Duodenal mucosa (tissue), 2 donors: ENCODE data around the gene ZMYM1.
"Not testable (repeated sequence)": the region's sequence is repeated elsewhere in the genome, so short reads cannot be mapped to it uniquely, and the experiment has no call there.

ENCODE experiments used
- H3K27ac ChIP-seq: one replicate; pipeline ENCODE4 v1.7.0; 2013; ENCODE audit warnings: low read depth, low read length
- H3K27me3 ChIP-seq, 2 donors: one replicate each; pipeline ENCODE4 v1.7.0; 2013; ENCODE audit warnings: low read length in 2 of 2, control low read depth in 1 of 2; ENCODE audit not compliant: insufficient read depth in 2 of 2, control insufficient read depth in 1 of 2
- H3K36me3 ChIP-seq, 2 donors: one replicate each; pipeline ENCODE4 v1.7.0; 2013; ENCODE audit warnings: low read length in 2 of 2, control low read depth in 1 of 2; ENCODE audit not compliant: insufficient read depth in 2 of 2, control insufficient read depth in 1 of 2
- H3K4me1 ChIP-seq, 2 donors: one replicate each; pipeline ENCODE4 v1.7.0; 2013; ENCODE audit warnings: low read length in 2 of 2, control low read depth in 1 of 2; ENCODE audit not compliant: insufficient read depth in 2 of 2, control insufficient read depth in 1 of 2
- H3K4me3 ChIP-seq, 2 donors: one replicate each; pipeline ENCODE4 v1.7.0; 2013; ENCODE audit warnings: low read length in 2 of 2, low read depth in 1 of 2
- H3K9ac ChIP-seq, 2 donors: one replicate each; pipeline ENCODE4 v1.7.0; 2013; ENCODE audit warnings: low read length in 2 of 2, low read depth in 1 of 2
- H3K9me3 ChIP-seq, 2 donors: one replicate each; pipeline ENCODE4 v1.7.0; 2013; ENCODE audit warnings: low read length in 2 of 2, control low read depth in 1 of 2; ENCODE audit not compliant: control insufficient read depth in 1 of 2

ZMYM1 gene

DNA sequence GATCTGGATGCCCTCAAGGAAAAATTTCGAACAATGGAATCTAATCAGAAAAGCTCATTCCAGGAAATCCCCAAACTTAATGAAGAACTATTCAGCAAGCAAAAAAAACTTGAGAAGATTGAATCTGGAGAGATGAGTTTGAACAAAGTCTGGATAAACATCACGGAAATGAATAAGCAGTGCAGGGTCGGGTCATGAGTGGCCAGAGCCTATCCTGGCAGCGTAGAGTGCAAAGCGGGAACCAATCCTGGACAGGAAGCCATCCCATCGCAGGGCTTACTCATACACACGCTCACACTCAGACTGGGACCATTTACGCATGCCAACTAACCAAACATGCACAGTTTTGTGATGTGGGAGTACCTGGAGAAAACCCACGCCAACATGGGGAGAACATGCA, 43.1 kb downstream of the ZMYM1 start:
- no peaks in the 10 kb centered on the region for H3K36me3 ChIP-seq
- H3K27ac ChIP-seq, result no peak overlapping the region
- no peak overlapping the region for H3K4me3 ChIP-seq
- H3K9me3 ChIP-seq, result peaks cover 0 to 2% of the 10 kb centered on the region in 2 donors
- no peaks in the 10 kb centered on the region for H3K4me1 ChIP-seq
- no peaks in the 10 kb centered on the region for H3K27me3 ChIP-seq
- no peak overlapping the region for H3K9ac ChIP-seq

DNA sequence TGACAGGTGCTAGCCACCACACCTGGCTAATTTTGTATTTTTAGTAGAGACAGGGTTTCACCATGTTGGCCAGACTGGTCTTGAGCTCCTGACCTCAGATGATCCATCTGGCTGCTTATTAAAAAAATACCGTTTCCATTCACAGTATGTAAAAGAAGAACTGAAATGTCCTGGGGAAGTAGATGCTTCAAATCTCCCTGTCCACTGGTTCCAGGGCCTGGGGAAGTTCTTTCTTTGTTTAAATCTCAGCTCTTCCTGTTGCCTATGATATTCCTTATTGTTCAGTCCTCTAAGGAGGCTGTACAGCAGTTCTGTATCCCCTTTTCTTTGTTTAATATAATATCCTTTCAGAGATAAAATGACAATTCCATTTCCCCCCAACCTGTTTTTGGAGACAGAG, 47.4 kb downstream of the ZMYM1 start:
- Histone ChIP-seq H3K4me1 (no peaks in the 10 kb centered on the region), H3K27me3 (no peaks in the 10 kb centered on the region), H3K9ac (no peak overlapping the region), H3K36me3 (no peaks in the 10 kb centered on the region), H3K4me3 (no peak overlapping the region), H3K9me3 (peaks cover 0 to 2% of the 10 kb centered on the region in 2 donors), H3K27ac (no peak overlapping the region)

DNA sequence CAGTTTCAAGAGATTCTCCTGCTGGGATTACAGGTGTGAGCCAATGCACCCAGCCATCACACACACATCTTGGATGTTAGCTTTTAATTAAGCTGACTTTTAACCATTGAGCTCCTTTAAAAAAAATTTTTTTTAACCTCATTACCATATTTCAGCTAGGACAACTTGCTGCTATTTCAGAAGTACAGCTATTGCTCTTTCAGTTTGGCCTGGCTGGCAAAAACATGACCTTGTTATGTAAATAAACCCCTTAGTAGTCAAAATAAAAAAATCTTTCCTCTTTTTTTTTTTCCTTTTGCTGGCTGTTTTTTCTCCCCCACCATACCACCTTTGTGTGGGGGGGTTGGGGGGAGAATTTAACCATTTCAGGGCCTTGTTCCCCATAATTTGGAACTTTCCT, 49.9 kb downstream of the ZMYM1 start:
- Histone ChIP-seq H3K4me3 (no peak overlapping the region), H3K27me3 (no peaks in the 10 kb centered on the region), H3K36me3 (no peaks in the 10 kb centered on the region)

DNA sequence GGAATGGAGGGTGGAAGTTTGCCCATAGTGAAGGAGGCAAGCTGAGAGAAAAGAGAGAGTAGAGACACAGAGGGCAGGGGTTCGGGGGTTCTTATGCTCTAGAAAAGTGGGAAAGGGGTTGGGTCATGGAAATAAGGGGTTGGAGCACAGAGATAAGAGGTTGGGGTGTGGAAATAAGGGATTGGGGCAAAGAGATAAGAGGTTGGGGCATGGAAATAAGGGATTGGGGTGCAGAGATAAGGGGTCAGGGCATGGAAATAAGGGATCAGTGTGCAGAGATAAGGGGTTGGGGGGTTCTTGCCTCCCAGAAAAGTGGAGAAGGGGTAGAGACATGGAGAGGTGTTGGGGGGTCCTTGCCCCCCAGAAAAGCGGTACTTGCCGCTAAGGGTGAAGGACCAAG, 57.6 kb downstream of the ZMYM1 start:
- Histone ChIP-seq H3K27ac (no peak overlapping the region), H3K27me3 (no peaks in the 10 kb centered on the region), H3K4me3 (no peak overlapping the region), H3K36me3 (no peaks in the 10 kb centered on the region), H3K9ac (no peak overlapping the region), H3K9me3 (no peaks in the 10 kb centered on the region), H3K4me1 (no peaks in the 10 kb centered on the region)

More for the DNA sequence above, 49.9 kb downstream of the ZMYM1 start:
- H3K9ac ChIP-seq, result no peak overlapping the region
- peaks cover 0 to 2% of the 10 kb centered on the region in 2 donors for H3K9me3 ChIP-seq
- H3K27ac ChIP-seq, result no peak overlapping the region
- H3K4me1 ChIP-seq, result no peaks in the 10 kb centered on the region

DNA sequence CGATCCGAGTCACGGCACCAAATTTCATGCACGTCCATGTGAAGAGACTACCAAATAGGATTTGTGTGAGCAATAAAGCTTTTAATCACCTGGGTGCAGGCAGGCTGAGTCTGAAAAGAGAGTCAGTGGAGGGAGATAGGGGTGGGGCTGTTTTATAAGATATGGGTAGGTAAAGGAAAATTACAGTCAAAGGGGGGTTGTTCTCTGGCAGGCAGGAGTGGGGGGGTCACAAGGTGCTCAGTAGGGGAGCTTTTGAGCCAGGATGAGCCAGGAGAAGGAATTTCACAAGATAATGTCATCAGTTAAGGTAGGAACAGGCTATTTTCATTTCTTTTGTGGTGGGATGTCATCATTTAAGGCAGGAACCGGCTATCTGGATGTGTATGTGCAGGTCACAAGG, 58.4 kb downstream of the ZMYM1 start:
- H3K9me3 ChIP-seq, H3K27me3 ChIP-seq, H3K27ac ChIP-seq, H3K9ac ChIP-seq, H3K36me3 ChIP-seq, H3K4me1 ChIP-seq, H3K4me3 ChIP-seq: not testable (repeated sequence)

DNA sequence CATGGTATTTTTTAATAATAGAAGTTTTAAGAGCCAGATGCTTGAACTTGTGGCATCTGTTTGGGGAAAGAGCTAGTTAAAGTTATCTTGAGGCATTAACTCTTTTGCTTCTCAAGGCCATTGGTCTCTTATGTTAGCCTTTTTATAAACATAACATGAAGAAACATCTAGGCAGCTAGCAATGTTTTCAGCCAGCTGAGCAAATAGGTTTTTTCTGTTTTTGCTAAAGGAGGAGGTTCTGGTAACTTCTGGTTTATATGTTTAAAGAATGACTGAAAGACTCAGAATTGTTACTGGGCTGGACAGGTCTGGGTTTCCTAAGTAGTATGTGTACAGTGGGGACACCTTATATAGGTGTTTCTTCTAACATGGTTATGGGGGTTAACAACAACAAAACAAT, 63.1 kb downstream of the ZMYM1 start:
- not testable (repeated sequence) for H3K9ac ChIP-seq, H3K36me3 ChIP-seq, H3K27ac ChIP-seq, H3K4me3 ChIP-seq, H3K27me3 ChIP-seq, H3K4me1 ChIP-seq, H3K9me3 ChIP-seq

DNA sequence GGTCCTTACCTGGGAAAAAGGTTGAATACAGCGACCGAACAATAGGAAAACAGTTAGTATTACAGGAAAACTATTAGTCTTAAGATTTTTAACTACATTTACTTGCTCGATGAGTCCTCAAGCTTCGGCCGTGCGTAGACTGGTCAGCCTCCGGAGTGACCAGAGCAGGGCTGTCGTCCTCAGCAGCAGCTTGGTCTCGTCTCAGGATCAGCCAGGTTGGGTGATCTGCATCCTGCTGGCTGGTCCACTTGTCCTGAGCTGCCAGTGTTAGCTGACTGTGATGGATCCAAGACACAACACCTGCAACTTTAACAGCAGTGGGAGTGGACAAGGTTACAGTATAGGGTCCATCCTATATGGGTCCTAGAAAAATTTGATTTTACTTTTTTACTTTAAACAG, 63.5 kb downstream of the ZMYM1 start:
- not testable (repeated sequence) for H3K9me3 ChIP-seq, H3K27ac ChIP-seq, H3K36me3 ChIP-seq, H3K4me3 ChIP-seq, H3K9ac ChIP-seq, H3K4me1 ChIP-seq, H3K27me3 ChIP-seq

DNA sequence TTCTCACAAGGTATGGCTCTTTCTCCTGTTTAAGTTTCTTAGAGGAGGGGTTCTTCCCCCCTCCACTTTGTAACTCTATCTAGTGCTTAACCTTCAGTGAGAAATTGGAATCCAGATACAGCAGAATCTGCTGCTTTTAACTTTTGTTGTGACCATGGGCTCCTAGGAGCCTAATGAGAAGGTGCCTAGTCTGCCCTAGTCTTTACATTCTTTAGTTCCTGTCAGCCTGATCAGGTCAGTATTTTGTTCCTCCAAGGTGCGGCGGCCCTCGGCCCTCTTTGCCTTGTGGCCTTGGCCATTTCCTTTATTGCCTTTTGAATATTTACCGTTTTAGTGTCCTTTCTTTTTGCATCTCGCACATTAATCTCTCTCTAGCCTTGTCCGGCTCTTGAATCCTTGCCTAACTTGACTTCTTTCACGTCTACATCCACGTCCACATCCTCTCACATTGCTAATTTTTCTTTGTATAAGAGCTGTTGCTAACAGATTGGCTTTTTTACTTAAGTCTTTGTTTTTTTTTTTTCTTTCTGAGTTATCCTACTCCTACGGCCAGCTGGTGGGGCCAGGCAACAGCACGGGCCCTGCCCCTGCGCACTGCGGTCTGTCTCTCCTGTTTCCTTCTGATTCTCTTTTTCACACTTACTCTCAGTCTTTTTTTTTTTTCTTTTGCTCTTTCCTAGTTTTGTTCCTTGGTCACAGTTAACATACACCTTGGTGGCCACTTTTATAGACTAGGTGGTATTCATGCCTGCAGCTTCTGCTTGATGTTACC, 64.7 kb downstream of the ZMYM1 start:
- no peaks in the 10 kb centered on the region for H3K9me3 ChIP-seq
- no peaks in the 10 kb centered on the region for H3K4me1 ChIP-seq
- no peak overlapping the region for H3K27ac ChIP-seq
- H3K36me3 ChIP-seq, result no peaks in the 10 kb centered on the region
- no peak overlapping the region for H3K4me3 ChIP-seq
- H3K27me3 ChIP-seq, result no peaks in the 10 kb centered on the region
- no peak overlapping the region for H3K9ac ChIP-seq

DNA sequence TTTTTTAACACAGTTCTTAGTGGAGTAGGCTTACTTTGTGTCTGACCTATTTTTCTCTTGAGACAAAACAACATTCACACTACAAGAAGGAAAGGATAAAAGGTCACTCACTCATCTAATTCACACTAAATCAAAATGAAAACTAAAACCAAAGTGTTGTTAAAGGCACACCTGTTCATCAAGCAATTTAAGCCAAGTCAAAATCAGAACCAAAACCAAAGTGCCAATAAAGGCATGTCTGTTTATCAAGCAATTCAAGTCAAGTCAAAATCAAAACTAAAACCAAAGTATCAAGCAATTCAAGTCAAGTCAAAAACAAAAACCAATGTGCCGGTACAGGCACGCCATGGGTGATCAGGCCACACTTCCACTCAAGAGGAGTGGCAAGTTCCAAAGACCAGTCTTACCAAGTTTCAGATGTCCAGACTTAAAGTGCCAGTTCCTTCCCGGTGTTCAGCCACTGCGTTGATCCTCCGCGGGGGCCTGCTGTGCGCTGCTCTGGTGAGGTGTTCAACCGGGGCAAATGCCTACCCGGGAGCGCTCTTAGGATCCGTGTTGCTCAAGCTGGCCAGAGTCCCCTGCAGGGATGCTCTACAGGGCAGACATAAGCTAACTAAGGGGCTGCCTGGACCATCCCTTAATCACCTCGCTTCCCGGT, 66.8 kb downstream of the ZMYM1 start:
- H3K9ac ChIP-seq, H3K9me3 ChIP-seq, H3K27me3 ChIP-seq, H3K27ac ChIP-seq, H3K36me3 ChIP-seq, H3K4me1 ChIP-seq: not testable (repeated sequence)
- H3K4me3 ChIP-seq, result peak overlapping the region; percentile 39 to 60

DNA sequence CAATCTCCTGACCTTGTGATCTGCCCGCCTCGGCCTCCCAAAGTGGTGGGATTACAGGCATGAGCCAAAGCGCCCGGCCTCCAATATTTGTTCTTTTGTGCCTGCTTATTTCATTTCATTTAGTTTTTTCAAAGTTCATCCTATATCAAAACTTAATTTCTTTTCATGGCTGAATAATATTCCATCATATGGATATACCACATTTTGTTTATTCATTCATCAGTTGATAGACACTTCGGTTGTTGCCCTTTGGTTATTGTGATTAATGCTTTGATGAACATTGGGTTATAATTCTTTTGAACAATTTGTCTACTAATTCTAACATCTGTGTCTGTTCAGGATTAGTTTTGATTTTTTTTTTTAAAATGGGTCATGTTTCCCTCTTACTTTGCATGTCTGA, 72.0 kb downstream of the ZMYM1 start:
- H3K36me3 ChIP-seq, result no peaks in the 10 kb centered on the region
- H3K4me3 ChIP-seq, result no peak overlapping the region
- no peaks in the 10 kb centered on the region for H3K27me3 ChIP-seq
- no peaks in the 10 kb centered on the region for H3K4me1 ChIP-seq
- no peak overlapping the region for H3K9ac ChIP-seq
- no peaks in the 10 kb centered on the region for H3K9me3 ChIP-seq
- no peak overlapping the region for H3K27ac ChIP-seq
